ENCODE measurements around the gene OR52N1.

OR52N1 gene

GRCh38 chr11:5791165-5791564 lies at the start of gene OR52N1:
OR52N1 (minus strand) TSS chr11:5791265; CDS start chr11:5788816, 2,449 bp downstream.
- DNase-seq (ENCODE audit: low read depth in 2 of 2) = no peak

DNA sequence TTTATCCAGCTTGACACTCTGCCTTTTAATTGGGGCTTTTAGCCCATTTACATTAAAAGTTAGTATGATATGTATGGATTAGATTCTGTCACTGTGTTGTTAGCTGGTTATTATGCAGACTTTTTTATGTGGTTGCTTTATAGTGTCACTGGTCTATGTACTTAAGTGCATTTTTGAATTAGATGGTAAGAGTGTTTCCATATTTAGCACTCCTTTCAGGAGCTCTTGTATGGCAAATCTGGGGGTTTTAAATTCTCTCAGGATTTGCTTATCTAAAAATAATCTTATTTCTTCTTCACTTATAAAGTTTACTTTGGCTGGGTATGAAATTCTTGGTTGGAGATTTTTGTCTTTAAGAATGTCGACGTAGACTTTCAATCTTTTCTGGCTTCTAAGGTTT lies 46.6 kb upstream of the OR52N1 start:
- no peak for DNase-seq (ENCODE audit: low read depth in 2 of 2)

DNA sequence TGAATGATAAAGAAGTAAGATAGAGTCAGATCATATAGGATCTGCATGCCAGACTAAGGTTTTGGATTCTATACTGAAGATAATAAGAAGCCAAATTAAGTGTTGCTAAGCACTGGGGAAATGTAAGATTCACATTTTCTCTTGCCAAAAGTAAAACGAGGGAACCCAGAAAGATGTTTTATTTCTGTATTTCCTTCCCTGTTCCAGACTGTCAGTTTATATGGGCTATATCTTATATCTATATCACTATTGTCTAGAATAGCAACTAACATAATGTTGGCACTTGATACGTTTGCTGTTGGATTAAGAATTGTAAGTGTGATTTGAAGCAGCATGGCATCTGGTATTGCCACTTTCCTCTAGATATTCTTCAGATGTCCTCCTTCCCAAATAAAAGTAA lies 42.4 kb upstream of the OR52N1 start:
- no peak for DNase-seq (ENCODE audit: low read depth in 2 of 2)

DNA sequence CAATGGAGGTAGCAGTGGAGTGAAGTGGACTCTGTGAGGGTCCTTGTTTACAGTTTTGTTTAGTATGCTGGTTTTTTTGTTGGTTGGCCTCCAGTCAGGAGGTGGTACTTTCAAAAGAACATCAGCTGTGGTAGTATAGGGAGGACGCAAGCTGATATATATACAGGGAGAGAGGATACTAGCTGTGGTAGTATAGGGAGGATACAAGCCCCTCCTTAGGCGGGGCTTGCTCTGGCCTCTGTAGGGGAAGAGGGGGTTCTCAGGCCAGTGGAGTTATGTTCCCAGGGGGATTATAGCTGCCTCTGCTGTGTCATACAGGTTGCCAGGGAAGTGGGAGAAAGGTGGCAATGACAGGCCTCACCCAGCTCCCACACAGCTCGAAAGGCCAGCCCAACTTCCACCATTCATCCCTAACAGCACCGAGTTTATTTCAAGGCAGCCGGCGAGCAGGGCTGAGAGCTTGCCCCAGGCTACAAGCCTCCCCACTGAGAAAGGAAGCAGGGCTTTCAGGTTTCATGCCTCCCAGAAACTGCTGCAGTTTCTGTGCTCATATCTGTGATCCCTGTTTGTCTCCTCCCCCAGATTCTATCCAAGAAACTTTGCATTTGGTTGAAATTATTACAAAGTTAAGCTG lies 40.2 kb upstream of the OR52N1 start:
- DNase-seq (ENCODE audit: low read depth in 2 of 2) = no peak

DNA sequence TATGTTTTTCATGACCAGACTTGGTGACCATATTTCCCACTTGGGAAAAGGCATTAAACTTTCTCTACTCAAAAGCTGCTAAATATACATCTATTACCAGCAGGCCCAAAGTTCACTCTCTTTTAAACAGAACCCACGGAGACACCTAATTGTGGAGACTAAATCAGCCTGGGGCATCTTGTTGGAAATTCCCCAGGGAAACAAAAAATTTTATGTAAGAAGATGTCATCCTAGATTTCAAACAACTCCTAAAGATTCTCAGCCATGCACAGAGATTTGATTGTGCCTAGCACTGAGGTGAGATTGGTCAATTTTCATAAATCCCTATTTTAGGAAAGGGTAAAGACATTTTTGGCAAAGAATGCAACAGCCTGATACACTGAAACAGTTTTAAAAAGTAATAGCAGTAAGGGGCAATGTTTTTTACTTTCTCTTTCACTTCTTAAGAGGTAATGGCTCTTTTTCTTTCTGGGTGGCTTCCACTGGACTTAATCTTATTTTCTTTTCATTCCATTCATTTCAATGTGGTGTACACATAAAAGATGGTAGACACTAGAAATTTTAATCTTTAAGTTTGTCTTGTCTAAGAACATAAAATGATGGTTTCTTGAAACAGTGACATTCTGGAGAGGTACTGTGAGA lies 27.3 kb upstream of the OR52N1 start:
- DNase-seq (ENCODE audit: low read depth in 2 of 2) = no peak

GRCh38 chr11:5815534-5815933 lies 24.5 kb upstream of the OR52N1 start:
- DNase-seq (ENCODE audit: low read depth in 2 of 2) = no peak

DNA sequence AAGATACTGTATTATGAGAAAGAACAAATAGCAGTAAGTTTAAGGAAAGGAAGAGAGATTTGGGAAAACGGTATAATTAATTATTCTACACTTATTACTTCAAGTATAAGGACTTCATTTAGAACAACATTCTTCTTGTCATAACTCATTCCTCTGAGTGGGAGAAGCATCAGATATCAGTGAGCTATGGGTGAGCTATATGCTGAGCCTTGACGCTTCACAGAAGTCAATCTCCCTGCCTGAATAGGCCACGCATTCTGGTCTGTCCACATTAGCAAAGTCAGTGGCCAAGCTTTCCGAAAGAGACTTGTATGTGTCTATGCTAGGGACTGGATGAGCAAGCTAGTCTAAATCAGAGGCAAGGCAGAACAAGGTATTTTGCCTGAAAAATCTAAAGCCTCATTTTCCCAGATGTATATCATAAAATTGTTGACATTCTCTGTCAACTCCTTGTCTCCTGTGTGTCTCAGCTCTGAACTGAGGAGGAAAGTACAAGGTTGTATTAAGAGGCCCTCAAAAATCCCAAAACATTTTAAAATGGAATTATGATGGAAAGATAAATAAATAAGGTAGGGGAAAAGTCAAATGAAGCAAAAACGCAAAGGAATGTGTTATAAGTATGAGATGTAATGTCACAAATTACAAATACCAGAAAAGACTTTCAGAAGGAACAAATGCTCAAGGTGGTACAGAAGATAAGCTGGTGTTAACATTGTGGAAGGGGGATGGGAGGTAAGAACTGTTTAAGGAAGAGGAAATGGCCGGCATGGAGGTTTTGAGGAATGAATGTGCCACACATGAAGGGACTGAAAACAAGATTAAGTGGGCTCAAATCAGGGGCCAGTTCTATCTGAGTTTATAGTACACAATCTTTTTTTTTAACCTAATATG lies 19.1 kb upstream of the OR52N1 start:
- DNase-seq (ENCODE audit: low read depth in 2 of 2) = no peak

DNA sequence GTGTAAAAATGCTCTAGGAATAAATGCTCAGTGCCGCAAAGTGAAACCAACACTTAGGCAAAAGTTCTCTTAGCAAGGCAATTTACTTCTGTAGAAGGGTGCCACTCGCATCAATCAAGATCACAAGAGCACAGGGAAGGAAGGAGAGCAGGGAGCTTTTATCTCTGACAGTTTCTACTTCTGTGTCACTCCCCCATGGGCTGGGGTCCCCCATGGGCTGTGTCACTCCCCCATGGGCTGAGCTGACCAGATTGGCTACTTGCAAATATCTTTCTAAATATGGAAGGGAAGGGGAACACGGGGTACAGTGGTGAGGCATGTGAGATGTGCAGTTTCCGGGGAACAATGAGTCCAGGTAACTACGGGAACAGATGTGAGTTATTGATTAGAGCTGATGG lies 18.1 kb upstream of the OR52N1 start:
- DNase-seq (ENCODE audit: low read depth in 2 of 2) = no peak

DNA sequence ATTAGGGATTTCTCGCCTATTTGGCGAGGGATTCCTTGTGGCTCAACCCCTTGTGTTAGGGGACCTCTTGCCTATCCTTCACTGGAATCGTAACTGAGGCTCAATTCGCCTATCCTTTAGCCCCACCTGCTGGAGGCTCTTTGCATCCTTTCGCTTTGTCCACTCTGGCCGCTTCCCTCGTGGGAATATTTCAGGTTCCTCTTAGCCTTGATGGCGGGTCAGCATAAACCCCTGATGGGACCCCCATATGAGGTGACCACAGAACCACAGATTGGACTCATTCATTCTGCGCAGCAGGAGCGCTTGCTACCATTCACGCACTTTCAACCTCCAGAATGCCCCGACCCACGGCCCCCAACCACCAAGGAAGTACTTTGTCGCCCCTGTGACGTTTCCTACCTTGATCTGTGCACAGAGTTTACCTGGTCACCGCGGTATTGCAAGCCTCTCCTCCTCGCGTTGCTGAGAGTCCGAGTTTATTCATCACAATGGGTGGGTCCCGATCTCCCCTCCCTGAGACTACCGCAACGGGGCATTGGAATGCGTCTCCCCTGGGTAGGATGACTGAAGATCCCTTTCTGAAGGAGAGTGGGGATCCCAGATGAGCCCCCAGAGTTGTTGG lies 17.5 kb upstream of the OR52N1 start, which contains the start of gene OR52N2:
OR52N2 (plus strand) TSS at position 425 of the 622 bp plus-strand sequence. CDS start 11,412 bp downstream, outside the sequence.
- DNase-seq (ENCODE audit: low read depth in 2 of 2) = peak; percentile 34 to 44

DNA sequence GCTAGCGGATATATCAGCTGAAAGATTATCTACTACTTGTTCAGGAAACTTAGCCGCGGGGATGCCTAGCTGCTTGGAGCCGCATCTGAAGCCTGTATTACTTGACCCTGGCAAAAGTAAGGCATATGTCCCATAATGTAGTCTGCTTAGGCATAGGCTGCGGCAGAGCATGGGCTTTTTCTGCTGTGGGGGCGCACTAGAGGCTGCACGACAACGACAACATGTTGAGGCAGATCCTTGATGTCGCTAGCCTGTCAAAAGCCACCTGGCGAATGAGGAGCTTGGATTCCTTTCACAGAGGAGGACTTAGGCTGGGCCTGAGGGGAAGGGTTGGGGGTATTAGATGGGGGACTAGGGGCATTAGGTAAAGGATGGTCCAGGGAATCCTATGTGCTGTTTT lies 16.5 kb upstream of the OR52N1 start:
- no peak for DNase-seq (ENCODE audit: low read depth in 2 of 2)

DNA sequence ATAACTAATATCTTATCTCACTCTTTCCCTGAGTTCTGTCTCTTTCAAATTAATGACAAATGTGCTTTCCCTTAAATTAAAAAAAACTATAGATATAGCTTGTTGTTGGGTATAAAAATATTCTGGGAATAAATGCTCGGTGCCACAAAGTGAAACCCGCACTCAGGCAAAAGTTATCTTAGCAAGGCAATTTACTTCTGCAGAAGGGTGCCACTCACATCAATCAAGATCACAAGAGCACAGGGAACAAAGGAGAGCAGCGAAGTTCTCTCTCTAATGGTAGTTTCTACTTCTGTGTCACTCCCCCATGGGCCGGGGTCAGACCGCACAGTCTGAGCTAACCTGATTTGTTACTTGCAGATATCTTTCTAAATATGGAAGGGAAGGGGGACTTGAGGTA lies 12.9 kb upstream of the OR52N1 start:
- no peak for DNase-seq (ENCODE audit: low read depth in 2 of 2)

DNA sequence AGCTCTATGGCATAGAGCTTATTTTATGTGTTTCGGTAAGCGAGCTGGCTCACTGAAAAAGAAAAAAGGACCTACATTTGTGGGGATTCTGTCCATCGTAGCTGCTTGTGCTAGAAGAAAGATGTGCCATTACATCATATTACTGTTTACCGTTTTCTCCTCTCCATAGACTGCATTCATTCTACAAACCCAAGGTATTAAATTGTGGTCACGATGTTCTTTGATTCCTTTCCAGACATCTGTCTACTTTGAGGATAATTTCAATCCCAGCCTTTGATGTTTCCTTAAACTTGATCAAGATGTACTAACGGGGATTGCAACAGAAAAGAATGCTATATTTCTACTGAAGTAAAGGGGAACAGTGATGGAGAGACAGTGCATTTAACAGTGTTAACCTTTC lies 5.5 kb upstream of the OR52N1 start:
- no peak for DNase-seq (ENCODE audit: low read depth in 2 of 2)

- DNase-seq (ENCODE audit: low read depth in 2 of 2) = no peak
Observed at GRCh38 chr11:5783255-5783654, 7.8 kb downstream of the OR52N1 start, which contains the start of gene OR52N5. OR52N5 (minus strand) TSS chr11:5783355; CDS start chr11:5778634, 4,721 bp downstream.

DNA sequence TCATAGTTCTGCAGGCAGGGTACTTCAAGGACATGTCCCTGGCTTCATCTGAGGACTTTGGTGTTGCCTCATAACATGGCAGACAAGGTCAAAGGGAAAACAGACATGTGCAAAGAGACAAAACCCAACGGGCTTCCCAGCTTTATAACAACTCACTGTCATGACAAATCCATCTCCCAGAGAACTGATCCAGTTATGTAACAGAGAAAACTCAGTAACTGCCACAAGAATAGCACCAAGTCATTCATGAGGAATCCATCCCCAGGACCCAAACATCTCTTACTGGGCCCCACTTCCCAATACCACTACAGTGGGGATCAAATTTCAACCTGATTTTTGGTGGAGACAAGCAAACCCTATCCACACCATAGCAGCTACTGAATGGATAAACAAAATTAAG lies 24.0 kb downstream of the OR52N1 start:
- DNase-seq (ENCODE audit: low read depth in 2 of 2) = no peak

DNA sequence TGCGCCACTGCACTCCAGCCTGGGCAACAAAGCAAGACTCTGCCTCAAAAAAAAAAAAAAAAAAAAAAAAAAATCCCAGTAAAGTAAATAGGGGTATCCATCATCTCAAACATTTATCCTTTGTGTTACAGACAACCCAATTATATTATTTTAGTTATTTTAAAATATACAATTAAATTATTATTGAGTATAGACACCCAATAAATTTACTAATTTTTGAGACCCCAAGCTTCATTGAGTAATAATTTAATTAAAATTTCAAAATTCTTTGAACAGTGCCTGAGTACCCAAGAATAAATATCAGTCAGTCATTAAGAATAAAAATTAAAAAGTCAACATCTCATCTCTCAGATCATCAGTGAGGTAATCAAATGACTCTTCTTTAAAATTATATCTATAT lies 37.1 kb downstream of the OR52N1 start, which contains the start of gene OR52N4:
OR52N4 (plus strand) TSS at position 301 of the 400 bp plus-strand sequence. CDS start 498 bp downstream, outside the sequence.
- DNase-seq (ENCODE audit: low read depth in 2 of 2) = no peak

DNA sequence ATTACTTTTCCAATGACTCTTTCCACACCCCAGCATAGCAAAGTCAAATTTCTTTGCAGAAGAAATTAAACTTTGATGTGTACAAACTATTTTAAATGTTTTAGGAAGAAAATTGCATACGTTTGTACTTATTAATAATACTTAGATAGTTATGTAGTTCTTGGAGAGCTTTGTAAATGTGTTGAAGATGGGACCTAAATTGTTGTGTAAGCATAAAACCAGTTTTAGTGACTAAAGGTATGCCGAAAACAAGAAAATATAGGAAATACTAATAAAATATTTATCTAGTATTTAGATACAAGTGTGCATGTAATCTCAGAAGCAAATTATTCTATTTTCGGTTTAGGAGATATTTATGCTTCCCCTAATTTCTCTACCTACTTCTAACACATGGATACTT lies 41.2 kb downstream of the OR52N1 start:
- DNase-seq (ENCODE audit: low read depth in 2 of 2) = no peak

- DNase-seq (ENCODE audit: low read depth in 2 of 2) = no peak
Observed at GRCh38 chr11:5746614-5747013, 44.5 kb downstream of the OR52N1 start.

GRCh38 chr11:5738431-5738830 lies 52.6 kb downstream of the OR52N1 start:
- DNase-seq (ENCODE audit: low read depth in 2 of 2) = no peak

DNA sequence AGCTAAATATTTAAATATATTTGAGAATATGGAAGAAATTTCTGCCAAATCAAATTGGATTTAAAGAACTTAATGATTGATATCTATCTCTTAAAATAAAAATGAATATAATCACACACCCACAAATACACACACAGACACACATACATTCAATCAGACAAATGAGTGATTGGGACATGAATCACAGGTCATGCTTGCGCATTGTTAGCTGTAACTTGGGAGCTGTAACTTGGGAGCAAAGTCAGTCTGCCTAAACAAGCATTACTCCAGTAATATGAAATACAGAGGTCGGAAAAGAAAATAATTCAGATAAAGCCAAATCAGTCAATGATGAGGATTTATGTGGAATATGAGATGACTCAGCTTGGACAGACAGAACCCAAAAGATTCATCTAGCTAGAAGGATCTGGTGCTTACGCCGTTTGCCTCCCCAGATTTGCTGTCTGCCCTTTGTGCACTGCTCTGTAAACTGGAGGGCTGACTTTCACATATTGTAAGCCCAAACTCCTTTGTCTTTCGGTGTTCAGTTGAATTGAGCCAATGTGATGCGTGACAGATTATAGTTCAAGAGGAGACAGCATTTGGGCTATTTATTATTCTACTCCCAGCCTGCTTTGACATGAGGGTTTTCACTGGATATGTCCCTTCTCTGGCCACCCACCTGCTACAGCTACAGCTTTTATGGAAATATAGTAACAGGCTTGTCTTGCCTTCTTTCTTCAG lies 53.2 kb downstream of the OR52N1 start:
- DNase-seq (ENCODE audit: low read depth in 2 of 2) = no peak

- no peak for DNase-seq (ENCODE audit: low read depth in 2 of 2)
Observed at GRCh38 chr11:5737091-5737490, 54.0 kb downstream of the OR52N1 start.
